ENCODE data around the gene NLRC3. TPM values are rescaled to one million over a fixed set of nuclear protein-coding genes. Genes with fewer than 3 reads are reported as not detected.

The NLRC3 gene
- total RNA-seq, 4 donors from 2014 or later: 0.65 to 4.1 (median 1.1) TPM

DNA sequence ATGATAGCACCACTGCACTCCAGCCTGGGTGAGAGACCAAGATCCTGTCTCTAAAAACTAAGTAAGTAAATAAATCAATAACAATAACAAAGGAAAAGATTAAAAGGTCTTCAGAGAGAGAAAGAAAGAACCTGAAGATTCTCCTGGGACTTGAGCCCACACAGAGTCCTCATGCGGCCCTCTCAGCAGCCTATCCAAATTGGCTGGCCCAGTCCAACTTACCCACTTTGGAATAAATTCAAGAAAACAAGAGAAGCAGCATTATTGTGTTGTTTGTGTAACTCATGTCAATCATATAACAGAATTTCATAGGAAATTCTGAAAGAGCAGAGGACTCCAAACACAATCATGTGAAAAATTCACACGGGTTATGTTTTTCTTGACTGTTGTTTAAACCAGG, 30.4 kb upstream of the NLRC3 start:
- ATAC-seq (ENCODE audit: low FRiP score) (no peak), DNase-seq (ENCODE audit: low spot score) (no peak)
- TF ChIP-seq, protein P1, sequence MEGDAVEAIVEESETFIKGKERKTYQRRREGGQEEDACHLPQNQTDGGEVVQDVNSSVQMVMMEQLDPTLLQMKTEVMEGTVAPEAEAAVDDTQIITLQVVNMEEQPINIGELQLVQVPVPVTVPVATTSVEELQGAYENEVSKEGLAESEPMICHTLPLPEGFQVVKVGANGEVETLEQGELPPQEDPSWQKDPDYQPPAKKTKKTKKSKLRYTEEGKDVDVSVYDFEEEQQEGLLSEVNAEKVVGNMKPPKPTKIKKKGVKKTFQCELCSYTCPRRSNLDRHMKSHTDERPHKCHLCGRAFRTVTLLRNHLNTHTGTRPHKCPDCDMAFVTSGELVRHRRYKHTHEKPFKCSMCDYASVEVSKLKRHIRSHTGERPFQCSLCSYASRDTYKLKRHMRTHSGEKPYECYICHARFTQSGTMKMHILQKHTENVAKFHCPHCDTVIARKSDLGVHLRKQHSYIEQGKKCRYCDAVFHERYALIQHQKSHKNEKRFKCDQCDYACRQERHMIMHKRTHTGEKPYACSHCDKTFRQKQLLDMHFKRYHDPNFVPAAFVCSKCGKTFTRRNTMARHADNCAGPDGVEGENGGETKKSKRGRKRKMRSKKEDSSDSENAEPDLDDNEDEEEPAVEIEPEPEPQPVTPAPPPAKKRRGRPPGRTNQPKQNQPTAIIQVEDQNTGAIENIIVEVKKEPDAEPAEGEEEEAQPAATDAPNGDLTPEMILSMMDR (IDR thresholded peaks at IDR 0.05): no peak

DNA sequence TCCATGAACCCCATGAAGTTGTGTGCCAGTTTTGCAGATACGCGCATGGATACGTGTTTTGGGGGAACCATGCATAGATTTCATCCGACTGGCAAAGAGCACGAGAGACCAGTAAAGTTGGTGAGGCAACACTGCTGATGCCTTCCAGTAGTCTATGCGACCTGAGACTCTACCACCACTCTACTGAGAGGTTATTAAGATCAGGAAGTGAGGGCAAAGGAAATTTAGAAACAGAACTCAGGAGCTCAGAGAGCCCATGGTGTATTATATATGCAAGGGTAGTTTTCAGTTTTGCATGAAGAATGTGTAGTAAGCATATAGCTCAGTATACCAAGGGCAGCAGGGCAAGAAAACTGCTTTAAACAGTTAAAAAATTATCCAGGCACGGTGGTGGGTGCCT, 30.0 kb upstream of the NLRC3 start:
- TF ChIP-seq, protein P1 (IDR thresholded peaks at IDR 0.05): no peak
- ATAC-seq (ENCODE audit: low FRiP score): no peak
- DNase-seq (ENCODE audit: low spot score): no peak

DNA sequence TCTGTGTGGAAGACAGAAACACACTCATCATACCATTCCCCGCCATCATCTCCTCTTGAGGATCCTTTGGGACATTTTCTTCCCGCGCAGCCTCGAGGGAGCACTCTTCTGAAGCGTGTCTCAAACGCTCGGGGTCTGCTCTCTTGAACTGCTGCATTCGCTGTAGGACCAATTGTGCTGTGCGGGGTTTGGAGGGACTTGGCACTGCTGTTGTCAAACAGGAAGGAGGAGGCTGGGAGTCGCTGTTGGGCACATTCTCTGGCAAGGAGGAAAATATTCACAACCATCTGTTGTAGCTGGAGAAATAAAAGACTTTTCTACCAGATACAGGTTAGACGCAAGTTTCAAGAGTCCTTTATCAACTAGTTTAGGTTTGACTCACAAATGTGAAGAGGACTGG, 29.2 kb upstream of the NLRC3 start:
- TF ChIP-seq, protein P1 (IDR thresholded peaks at IDR 0.05): no peak
- no peak for DNase-seq (ENCODE audit: low spot score)
- no peak for ATAC-seq (ENCODE audit: low FRiP score)

DNA sequence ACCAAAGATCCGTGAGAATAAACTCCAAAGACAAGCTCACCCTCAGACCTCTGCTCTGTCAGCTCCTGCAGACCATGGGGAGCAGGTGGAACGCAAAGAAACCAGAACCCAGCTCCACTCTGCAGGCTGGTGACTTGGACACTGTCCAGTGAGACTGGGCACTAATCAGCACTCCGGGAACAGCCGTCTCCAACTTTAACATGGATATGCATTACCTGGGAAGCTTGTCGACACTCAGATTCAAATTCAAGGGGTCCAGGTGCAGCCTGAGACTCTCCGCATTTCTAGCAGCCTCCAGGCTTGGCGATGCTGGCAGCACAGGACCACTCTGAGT, 25.1 kb upstream of the NLRC3 start:
- DNase-seq (ENCODE audit: low spot score) (no peak), ATAC-seq (ENCODE audit: low FRiP score) (no peak)

DNA sequence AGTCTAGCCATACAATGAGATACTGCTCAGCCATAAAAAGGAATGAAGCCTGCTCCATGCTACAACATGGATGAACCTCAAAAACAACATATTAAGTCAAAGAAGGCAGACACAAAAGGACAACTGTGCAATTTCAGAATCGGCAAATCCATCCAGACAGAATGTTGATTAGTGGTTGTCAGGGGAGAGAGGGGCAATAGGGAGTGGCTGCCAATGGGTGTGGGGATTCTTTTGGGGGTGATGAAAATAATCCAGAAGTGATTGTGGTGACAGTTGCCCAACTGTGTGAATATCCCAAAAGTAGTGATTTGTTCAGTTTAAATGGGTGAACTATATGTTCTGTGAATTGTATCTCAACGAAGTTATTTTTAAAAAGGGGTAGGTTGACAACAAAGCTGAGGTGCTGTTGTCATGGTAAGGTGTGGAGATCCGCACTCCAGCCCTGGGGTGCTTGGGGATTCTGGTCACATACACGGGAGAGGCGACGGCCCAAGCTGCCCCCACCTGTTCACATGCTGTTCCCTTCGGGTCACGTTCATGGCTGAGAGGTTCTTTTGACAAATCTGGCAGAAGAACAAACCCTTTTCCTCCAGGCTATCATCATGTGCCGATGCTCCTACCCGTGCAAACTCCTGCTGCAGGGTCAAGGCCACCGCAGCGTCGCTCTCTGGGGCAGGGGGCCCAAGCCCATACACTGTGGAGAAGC, 24.6 kb upstream of the NLRC3 start:
- DNase-seq (ENCODE audit: low spot score): no peak

More for the DNA sequence above, 25.1 kb upstream of the NLRC3 start:
- TF ChIP-seq, protein P1 (IDR thresholded peaks at IDR 0.05): no peak

DNA sequence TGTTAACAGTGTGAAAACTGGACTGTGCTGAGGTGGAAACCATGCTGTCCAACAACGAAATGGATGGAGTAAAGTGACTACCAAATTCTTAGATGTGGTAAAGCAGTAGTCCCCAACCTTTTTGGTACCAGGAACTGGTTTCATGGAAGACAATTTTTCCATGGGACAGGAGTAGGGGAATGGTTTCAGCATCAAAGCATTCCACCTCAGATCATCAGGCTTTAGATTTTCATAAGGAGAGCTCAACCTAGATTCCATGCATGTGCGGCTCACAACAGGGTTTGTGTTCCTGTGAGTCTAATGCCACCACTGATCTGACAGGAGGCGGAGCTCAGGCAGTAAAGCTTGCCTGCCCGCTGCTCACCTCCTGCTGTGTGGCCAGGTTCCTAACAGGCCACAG, 22.7 kb upstream of the NLRC3 start:
- TF ChIP-seq, protein P1 (IDR thresholded peaks at IDR 0.05): no peak
- no peak for ATAC-seq (ENCODE audit: low FRiP score)
- DNase-seq (ENCODE audit: low spot score): no peak

More for the DNA sequence above, 24.6 kb upstream of the NLRC3 start:
- no peak for ATAC-seq (ENCODE audit: low FRiP score)
- TF ChIP-seq, protein P1 (IDR thresholded peaks at IDR 0.05): no peak

DNA sequence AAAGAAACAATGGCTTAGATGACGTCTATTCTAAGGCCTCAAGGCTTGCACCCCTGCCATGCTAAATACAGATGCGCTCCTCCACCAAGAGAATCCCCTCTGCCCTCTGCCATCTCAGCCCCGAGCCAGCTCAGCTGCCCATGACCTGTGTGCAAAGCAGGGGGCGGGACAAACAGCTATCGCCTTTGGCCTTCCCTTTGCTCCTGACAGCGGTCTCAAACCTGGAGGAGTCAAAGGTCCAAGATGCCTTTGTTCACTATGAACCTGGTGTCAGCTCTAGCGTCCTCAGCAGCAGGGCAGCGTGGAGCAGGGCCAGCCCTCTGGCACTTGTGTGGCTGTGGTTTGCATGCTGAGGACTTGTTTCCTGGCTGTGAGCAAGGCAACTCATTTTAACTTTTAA, 21.9 kb upstream of the NLRC3 start:
- ATAC-seq (ENCODE audit: low FRiP score) (no peak), DNase-seq (ENCODE audit: low spot score) (no peak)
- TF ChIP-seq, protein P1 (IDR thresholded peaks at IDR 0.05): no peak
